NB4 (cell line): ENCODE data around the gene TRIO.
A peak's percentile ranks its signal among the peaks of the same experiment; 100 is the strongest.

Experiments used
- DNase-seq: peaks from one replicate; pipeline ENCODE4 v3.0.0; 2010; ENCODE audit warnings: low read depth
- H3K4me3 ChIP-seq: one replicate; pipeline ENCODE4 v1.5.1; 2011; ENCODE audit warnings: mild to moderate bottlenecking, low read depth, low read length, moderate library complexity
- MYC ChIP-seq: IDR thresholded peaks from 2 replicates; pipeline ENCODE4 v1.6.1; 2011; ENCODE audit warnings: low read depth, low read length
- POLR2A ChIP-seq: IDR thresholded peaks from 2 replicates; pipeline ENCODE4 v1.6.1; 2011; ENCODE audit warnings: mild to moderate bottlenecking; ENCODE audit not compliant: insufficient read length; ENCODE audit errors: extremely low read depth
- TF ChIP-seq, protein P1 (sequence below): IDR thresholded peaks from 2 replicates; pipeline ENCODE4 v1.6.1; 2011; ENCODE audit warnings: low read depth, low read length
- TF ChIP-seq, protein P2 (sequence below): IDR thresholded peaks from one replicate; pipeline ENCODE4 v1.5.1; 2012; ENCODE audit warnings: low read depth, low read length

Gene TRIO

DNA sequence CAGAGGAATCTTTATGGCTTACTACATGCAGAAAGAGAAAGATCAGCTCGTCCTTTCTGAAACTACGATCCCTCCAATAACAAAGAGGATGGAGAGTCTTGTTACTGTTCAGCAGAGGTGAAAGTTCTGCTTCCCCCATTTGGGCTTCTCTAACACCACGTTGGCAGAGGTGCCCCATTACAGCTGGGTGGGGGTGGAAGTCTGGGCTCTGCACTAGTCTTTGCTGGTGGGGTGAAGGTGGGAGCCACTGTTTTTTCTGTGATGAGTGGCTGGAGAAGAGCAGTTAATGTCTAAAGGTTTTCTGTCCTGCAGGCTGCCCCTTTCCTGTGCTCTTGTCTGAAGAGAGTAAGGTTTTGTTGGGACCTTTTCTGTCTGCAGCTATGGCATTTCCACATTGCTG, 373.8 kb downstream of the TRIO start:
- no peak overlapping the region for H3K4me3 ChIP-seq
- DNase-seq = no peak
- TF ChIP-seq, protein P1, sequence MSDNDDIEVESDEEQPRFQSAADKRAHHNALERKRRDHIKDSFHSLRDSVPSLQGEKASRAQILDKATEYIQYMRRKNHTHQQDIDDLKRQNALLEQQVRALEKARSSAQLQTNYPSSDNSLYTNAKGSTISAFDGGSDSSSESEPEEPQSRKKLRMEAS = no peak
- TF ChIP-seq, protein P2, sequence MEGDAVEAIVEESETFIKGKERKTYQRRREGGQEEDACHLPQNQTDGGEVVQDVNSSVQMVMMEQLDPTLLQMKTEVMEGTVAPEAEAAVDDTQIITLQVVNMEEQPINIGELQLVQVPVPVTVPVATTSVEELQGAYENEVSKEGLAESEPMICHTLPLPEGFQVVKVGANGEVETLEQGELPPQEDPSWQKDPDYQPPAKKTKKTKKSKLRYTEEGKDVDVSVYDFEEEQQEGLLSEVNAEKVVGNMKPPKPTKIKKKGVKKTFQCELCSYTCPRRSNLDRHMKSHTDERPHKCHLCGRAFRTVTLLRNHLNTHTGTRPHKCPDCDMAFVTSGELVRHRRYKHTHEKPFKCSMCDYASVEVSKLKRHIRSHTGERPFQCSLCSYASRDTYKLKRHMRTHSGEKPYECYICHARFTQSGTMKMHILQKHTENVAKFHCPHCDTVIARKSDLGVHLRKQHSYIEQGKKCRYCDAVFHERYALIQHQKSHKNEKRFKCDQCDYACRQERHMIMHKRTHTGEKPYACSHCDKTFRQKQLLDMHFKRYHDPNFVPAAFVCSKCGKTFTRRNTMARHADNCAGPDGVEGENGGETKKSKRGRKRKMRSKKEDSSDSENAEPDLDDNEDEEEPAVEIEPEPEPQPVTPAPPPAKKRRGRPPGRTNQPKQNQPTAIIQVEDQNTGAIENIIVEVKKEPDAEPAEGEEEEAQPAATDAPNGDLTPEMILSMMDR = no peak
- TF ChIP-seq POLR2A = no peak
- TF ChIP-seq MYC = no peak

DNA sequence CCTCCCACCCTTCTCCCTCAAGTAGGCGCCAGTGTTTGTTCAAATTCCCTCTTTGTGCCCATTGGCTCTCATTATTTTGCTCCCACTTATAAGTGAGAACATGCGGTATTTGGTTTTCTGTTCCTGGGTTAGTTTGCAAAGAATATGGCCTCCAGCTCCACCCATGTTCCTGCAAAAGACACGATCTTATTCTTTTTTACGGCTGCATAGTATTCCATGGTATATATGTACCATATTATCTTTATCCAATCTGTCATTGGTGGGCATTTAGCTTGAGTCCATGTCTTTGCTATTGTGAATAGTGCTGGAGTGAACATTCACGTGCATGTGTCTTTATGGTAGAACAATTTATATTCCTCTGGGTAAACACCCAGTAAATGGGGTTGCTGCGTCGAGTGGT, 375.5 kb downstream of the TRIO start:
- DNase-seq = no peak
- TF ChIP-seq, protein P2 = no peak
- TF ChIP-seq POLR2A (no peak), MYC (no peak)
- TF ChIP-seq, protein P1 = no peak
- H3K4me3 ChIP-seq = no peak overlapping the region

DNA sequence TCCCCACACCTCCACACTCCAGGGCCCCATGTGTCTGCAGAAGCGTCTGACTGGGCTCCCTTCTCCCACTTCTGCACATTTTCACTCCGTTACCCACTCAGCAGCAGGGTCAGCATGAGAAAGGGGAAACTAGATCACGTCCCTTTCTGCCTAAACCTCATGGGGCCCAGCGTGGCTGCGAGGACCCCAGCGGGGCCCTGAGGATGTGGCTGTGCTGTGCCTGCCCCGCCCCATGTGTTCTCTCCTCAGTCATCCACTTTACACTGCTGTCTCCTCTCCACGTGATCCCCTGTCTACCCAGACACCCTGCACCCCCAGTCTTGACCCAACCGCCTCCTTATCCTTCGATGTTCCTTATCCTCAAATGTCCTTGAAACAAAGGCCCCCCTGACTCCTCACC, 378.6 kb downstream of the TRIO start:
- no peak overlapping the region for H3K4me3 ChIP-seq
- no peak for TF ChIP-seq MYC
- TF ChIP-seq, protein P1 = peak; percentile 13; the same call in 1 of the 2 replicates
- peak; percentile 28 for DNase-seq

DNA sequence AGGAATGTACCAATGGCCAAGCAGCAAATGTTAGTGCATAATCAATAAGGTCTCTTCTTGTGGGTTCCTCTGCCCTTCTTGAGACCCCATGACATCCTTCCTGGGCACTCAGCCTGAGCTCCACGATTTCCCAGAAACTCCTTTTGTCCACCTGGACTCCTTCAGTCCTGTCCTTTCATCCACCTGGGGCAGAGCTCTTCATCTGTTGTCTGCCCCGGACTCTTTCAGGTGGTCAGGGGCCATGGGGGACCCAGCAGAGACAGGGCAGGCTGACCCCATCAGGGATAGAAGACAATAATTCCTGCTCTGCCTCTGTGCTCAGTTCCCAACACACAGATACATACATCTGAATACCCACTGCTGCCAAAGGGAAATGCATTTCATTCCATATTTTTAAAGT, 379.6 kb downstream of the TRIO start:
- TF ChIP-seq, protein P1 = no peak
- TF ChIP-seq POLR2A (no peak), MYC (no peak)
- TF ChIP-seq, protein P2 = no peak
- DNase-seq = no peak
- H3K4me3 ChIP-seq = no peak overlapping the region

DNA sequence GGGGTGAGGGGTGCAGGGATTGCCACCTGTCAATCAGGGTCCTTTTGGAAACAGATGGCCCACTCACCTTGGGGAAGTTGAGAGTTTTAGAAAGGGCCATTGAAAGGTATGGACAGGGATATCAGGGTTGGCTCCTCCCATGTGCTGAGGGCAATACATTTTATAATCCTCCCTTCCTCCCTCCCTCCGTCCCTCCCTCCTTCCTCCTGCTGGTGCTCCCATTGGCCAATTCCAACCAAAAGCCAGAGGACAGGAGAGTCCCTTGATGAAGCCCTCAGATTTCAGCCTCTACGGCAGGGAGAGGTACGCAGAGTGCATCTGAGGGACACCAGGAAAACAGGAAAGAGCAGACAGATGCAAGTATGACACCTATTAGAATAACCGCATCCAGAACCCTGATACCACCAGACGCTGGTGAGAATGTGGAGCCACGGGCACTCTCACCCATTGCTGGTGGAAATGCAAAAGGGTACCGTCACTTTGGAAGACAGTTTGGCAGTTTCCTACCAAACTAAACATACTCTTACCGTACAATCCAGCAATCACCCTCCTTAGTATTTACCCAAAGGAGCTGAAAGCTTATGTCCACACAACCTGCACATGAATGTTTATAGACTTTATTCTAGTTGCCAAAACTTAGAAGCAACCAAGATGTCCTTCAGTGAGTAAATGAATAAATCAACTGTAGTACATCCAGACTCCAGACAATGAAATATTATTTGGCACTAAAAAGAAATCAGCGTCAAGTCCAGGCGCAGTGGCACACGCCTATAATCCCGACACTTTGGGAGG, 380.3 kb downstream of the TRIO start:
- no peak overlapping the region for H3K4me3 ChIP-seq
- no peak for DNase-seq
- TF ChIP-seq, protein P1 = no peak
- TF ChIP-seq MYC = no peak

DNA sequence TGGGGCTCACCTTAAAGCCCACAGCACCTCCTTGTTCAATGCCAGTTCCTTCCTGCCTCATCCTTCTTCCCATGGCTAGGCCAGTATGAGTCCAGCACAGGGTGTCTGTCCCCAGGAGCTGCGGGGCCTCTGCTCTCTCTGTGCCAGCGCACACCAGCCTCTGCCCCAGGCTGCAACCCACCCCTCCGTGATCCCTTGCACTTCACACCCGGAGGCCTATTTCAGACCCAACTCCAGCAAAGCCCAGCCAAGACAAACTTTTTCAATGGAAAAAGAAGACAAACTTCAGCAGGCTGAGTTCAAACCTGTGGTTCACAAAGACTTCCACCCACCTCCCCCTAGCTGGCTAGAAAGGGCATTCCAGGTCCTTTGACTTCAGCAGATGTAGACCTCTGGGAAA, 382.3 kb downstream of the TRIO start:
- no peak overlapping the region for H3K4me3 ChIP-seq
- TF ChIP-seq, protein P2 = no peak
- TF ChIP-seq MYC (no peak), POLR2A (no peak)
- TF ChIP-seq, protein P1 = no peak
- DNase-seq = no peak
